Neural cell (in vitro differentiated cells): ENCODE results near the gene CHCHD3. TPM values are rescaled to one million over a fixed set of nuclear protein-coding genes. Genes with fewer than 3 reads are reported as not detected.
A peak's percentile ranks its signal among the peaks of the same experiment; 100 is the strongest.

Experiments used
- H2AFZ ChIP-seq: fragments of 200-600, 300-800 bp; sonication (generic), shearing (Covaris generic); 2 replicates; pipeline ENCODE4 v1.6.0; 2014; ENCODE audit warnings: low read depth, mild to moderate bottlenecking, antibody characterized with exemption, low read length, moderate library complexity
- H3F3A ChIP-seq: fragments of 200-600 bp; shearing (Covaris generic); 2 replicates; pipeline ENCODE4 v1.6.1; 2016; ENCODE audit warnings: mild to moderate bottlenecking, moderate library complexity, mixed read lengths, antibody characterized with exemption, low read length; ENCODE audit not compliant: insufficient read depth, poor library complexity, severe bottlenecking
- H3K27ac ChIP-seq: fragments of 200-600, 300-800 bp; sonication (generic), shearing (Covaris generic); 2 replicates; pipeline ENCODE4 v1.5.1; 2014; ENCODE audit warnings: mild to moderate bottlenecking, low read length, moderate library complexity
- H3K27me3 ChIP-seq: fragments of 300-800, 200-600 bp; sonication (generic), shearing (Covaris generic); 2 replicates; pipeline ENCODE4 v1.6.0; 2014; ENCODE audit warnings: mild to moderate bottlenecking, low read depth, low read length, moderate library complexity; ENCODE audit not compliant: insufficient read depth
- H3K36me3 ChIP-seq: fragments of 300-800, 200-600 bp; sonication (generic), shearing (Covaris generic); 2 replicates; pipeline ENCODE4 v1.5.1; 2014; ENCODE audit warnings: mild to moderate bottlenecking, antibody characterized with exemption, low read length, moderate library complexity; ENCODE audit not compliant: insufficient read depth
- H3K4me2 ChIP-seq: fragments of 300-800, 200-600 bp; sonication (generic), shearing (Covaris generic); 2 replicates; pipeline ENCODE4 v1.6.0; 2014; ENCODE audit warnings: mild to moderate bottlenecking, low read length
- H3K4me3 ChIP-seq: fragments of 300-800, 200-600 bp; sonication (generic), shearing (Covaris generic); 2 replicates; pipeline ENCODE4 v1.5.1; 2014; ENCODE audit warnings: mild to moderate bottlenecking, low read length, moderate library complexity
- H3K79me2 ChIP-seq: fragments of 200-600 bp; shearing (Covaris generic); replicated peaks from 2 replicates; pipeline ENCODE4 v1.6.0; 2014; ENCODE audit warnings: mild to moderate bottlenecking, low read length, moderate library complexity; ENCODE audit not compliant: insufficient read depth
- H3K9ac ChIP-seq: fragments of 300-800, 200-600 bp; sonication (generic), shearing (Covaris generic); 2 replicates; pipeline ENCODE4 v1.6.1; 2016; ENCODE audit warnings: mild to moderate bottlenecking, low read length, mixed read lengths
- H3K9me2 ChIP-seq: fragments of 200-600 bp; shearing (Covaris generic); 2 replicates; pipeline ENCODE4 v1.6.1; 2016; ENCODE audit warnings: mild to moderate bottlenecking, low read length, mixed read lengths; ENCODE audit not compliant: insufficient read depth
- H3K9me3 ChIP-seq: fragments of 200-600, 300-800 bp; sonication (generic), shearing (Covaris generic); 2 replicates; pipeline ENCODE4 v1.6.1; 2016; ENCODE audit warnings: mild to moderate bottlenecking, mixed run types, low read length, moderate library complexity, mixed read lengths
- H4K20me1 ChIP-seq: fragments of 200-600 bp; shearing (Covaris generic); 2 replicates; pipeline ENCODE4 v1.6.1; 2016; ENCODE audit warnings: mild to moderate bottlenecking, mixed run types; ENCODE audit not compliant: insufficient read depth
- CTCF ChIP-seq: fragments of 450-650 bp; IDR thresholded peaks from 2 replicates; pipeline ENCODE4 v1.5.1; 2014; ENCODE audit warnings: antibody characterized with exemption, mild to moderate bottlenecking, moderate library complexity; ENCODE audit not compliant: poor library complexity, severe bottlenecking
- EP300 ChIP-seq: fragments of 450-650 bp; conservative IDR thresholded peaks from 2 replicates; pipeline ENCODE4 v1.6.1; 2014; ENCODE audit warnings: antibody characterized with exemption, mild to moderate bottlenecking, moderate library complexity; ENCODE audit not compliant: poor library complexity, severe bottlenecking
- EZH2 ChIP-seq: fragments of 200-600, 300-800 bp; shearing (Covaris generic), sonication (generic); IDR thresholded peaks from 2 replicates; pipeline ENCODE4 v1.6.1; 2014; ENCODE audit warnings: antibody characterized with exemption, low read length, borderline replicate concordance, mild to moderate bottlenecking; ENCODE audit not compliant: insufficient read depth, poor library complexity, severe bottlenecking
- MXI1 ChIP-seq: fragments of 450-650 bp; conservative IDR thresholded peaks from 2 replicates; pipeline ENCODE4 v1.6.1; 2014; ENCODE audit warnings: antibody characterized with exemption, mild to moderate bottlenecking; ENCODE audit not compliant: poor library complexity, severe bottlenecking
- POLR2AphosphoS5 ChIP-seq: IDR thresholded peaks from 2 replicates; pipeline ENCODE4 v1.6.1; 2012
- RAD21 ChIP-seq: fragments of 450-650 bp; conservative IDR thresholded peaks from 2 replicates; pipeline ENCODE4 v1.6.1; 2014; ENCODE audit warnings: antibody characterized with exemption, mild to moderate bottlenecking, moderate library complexity
- REST ChIP-seq: IDR thresholded peaks from 2 replicates; pipeline ENCODE4 v1.6.1; 2012; ENCODE audit warnings: borderline replicate concordance
- SMC3 ChIP-seq: fragments of 450-650 bp; conservative IDR thresholded peaks from 2 replicates; pipeline ENCODE4 v1.6.1; 2014; ENCODE audit warnings: antibody characterized with exemption, mild to moderate bottlenecking, moderate library complexity; ENCODE audit not compliant: poor library complexity
- TAF1 ChIP-seq: IDR thresholded peaks from 2 replicates; pipeline ENCODE4 v1.6.1; 2012; ENCODE audit warnings: low read depth
- polyA plus RNA-seq: library from polyadenylated mRNA; depleted of rRNA; stranded (reverse); fragments of >200 nt; gene quantifications from 2 replicates; pipeline ENCODE4 v1.2.3, GENCODE V29; 2014

The CHCHD3 gene
- polyA plus RNA-seq, 1 donor from 2014 or later, result 89.9 TPM

- Histone ChIP-seq H3K79me2 (peaks cover 11% of the 10 kb centered on the region), H3K4me3 (no peak overlapping the region), H3K36me3 (no peaks in the 10 kb centered on the region), H3K9ac (no peak overlapping the region), H3F3A (no peaks in the 10 kb centered on the region), H3K27ac (no peak overlapping the region), H2AFZ (no peak overlapping the region), H3K4me2 (no peak overlapping the region), H4K20me1 (no peaks in the 10 kb centered on the region), H3K9me3 (no peaks in the 10 kb centered on the region), H3K9me2 (no peaks in the 10 kb centered on the region), H3K27me3 (no peaks in the 10 kb centered on the region)
- TF ChIP-seq EP300, result peak; percentile 38
- no peak for TF ChIP-seq MXI1
These were observed 78.6 kb downstream of the CHCHD3 start for GRCh38 chr7:133003052-133003910.

- H3K36me3 ChIP-seq, result no peaks in the 10 kb centered on the region
- no peak overlapping the region for H2AFZ ChIP-seq
- H3K9ac ChIP-seq, result no peak overlapping the region
- H3K79me2 ChIP-seq, result peaks cover 14% of the 10 kb centered on the region
- H3K9me2 ChIP-seq, result no peaks in the 10 kb centered on the region
- no peaks in the 10 kb centered on the region for H3K9me3 ChIP-seq
- no peak overlapping the region for H3K27ac ChIP-seq
- no peaks in the 10 kb centered on the region for H3K27me3 ChIP-seq
- H3F3A ChIP-seq, result no peaks in the 10 kb centered on the region
- TF ChIP-seq SMC3, result no peak
- TF ChIP-seq EP300, result no peak
- TF ChIP-seq POLR2AphosphoS5, result no peak
- TF ChIP-seq REST, result no peak
- no peak for TF ChIP-seq RAD21
- no peak for TF ChIP-seq TAF1
- TF ChIP-seq MXI1, result no peak
- TF ChIP-seq CTCF, result no peak
- no peak for TF ChIP-seq EZH2
- H3K4me3 ChIP-seq, result no peak overlapping the region
- no peak overlapping the region for H3K4me2 ChIP-seq
- no peaks in the 10 kb centered on the region for H4K20me1 ChIP-seq
These were observed 80.2 kb downstream of the CHCHD3 start for GRCh38 chr7:133001727-133002126.
